ENCODE results near the gene GALNS. TPM values are rescaled to one million over a fixed set of nuclear protein-coding genes. Genes with fewer than 3 reads are reported as not detected.

Gene GALNS
- total and polyA plus RNA-seq, 2 donors (not counting 3 experiments of a cell fraction or from before 2014, with no cell fraction given), result 21.8 to 40.2 TPM

- Histone ChIP-seq H3K27me3 (ENCODE audit: control insufficient read depth in 2 of 2, insufficient read depth in 2 of 2, low read length in 2 of 2) (no peaks in the 10 kb centered on the region), H3K79me2 (ENCODE audit: control insufficient read depth, insufficient read depth, low read length) (no peaks in the 10 kb centered on the region), H3K27ac (ENCODE audit: insufficient read depth, low read depth, low read length) (no peak overlapping the region), H3K9ac (replicated peaks; ENCODE audit: extremely low read depth, insufficient read depth, low read length) (no peak overlapping the region), H3K9me3 (replicated peaks; ENCODE audit: control insufficient read depth, insufficient read depth, low read length) (no peaks in the 10 kb centered on the region), H3K9me1 (replicated peaks; ENCODE audit: control insufficient read depth, extremely low read depth, insufficient read depth, low read length) (no peaks in the 10 kb centered on the region), H4K20me1 (replicated peaks; ENCODE audit: control insufficient read depth, extremely low read depth, insufficient read depth, low read length) (no peaks in the 10 kb centered on the region), H2AFZ (ENCODE audit: low read depth, low read length) (no peak overlapping the region), H3K4me1 (ENCODE audit: control insufficient read depth, extremely low read depth, insufficient read depth, low read length) (no peaks in the 10 kb centered on the region), H3K36me3 (ENCODE audit: control insufficient read depth in 2 of 2, extremely low read depth in 1 of 2, insufficient read depth in 2 of 2, low read length in 2 of 2) (no peaks in the 10 kb centered on the region), H3K4me2 (ENCODE audit: insufficient read depth, low read length) (no peak overlapping the region), H3K4me3 (replicated peaks in 1 of 3; ENCODE audit: insufficient read depth in 1 of 3, low read depth in 1 of 3, low read length in 3 of 3) (no peak overlapping the region)
- intact Hi-C loops (cut with micrococcal nuclease) (no loop called here), dilution Hi-C loops (cut with MboI; ENCODE audit: extremely low pct_ligation_motif_present, low sequenced_read_pairs) (no loop called here)
- TF ChIP-seq MYC (IDR thresholded peaks at IDR 0.05; ENCODE audit: low read depth, low read length), result no peak
- CTCF ChIA-PET, result no interaction called here
- FAIRE-seq, result no peak
- DNase-seq (ENCODE audit: low read depth, low spot score), result no peak
- POLR2A ChIA-PET, result no interaction called here
- BruUV-seq (replicated peaks), result no TSS peak
Measured at GRCh38 chr16:88884569-88885271, 28.0 kb upstream of the GALNS start.

- Histone ChIP-seq H3K4me1 (ENCODE audit: control insufficient read depth, extremely low read depth, insufficient read depth, low read length) (no peaks in the 10 kb centered on the region), H3K36me3 (ENCODE audit: control insufficient read depth in 2 of 2, extremely low read depth in 1 of 2, insufficient read depth in 2 of 2, low read length in 2 of 2) (no peaks in the 10 kb centered on the region), H2AFZ (ENCODE audit: low read depth, low read length) (no peak overlapping the region), H3K9me1 (replicated peaks; ENCODE audit: control insufficient read depth, extremely low read depth, insufficient read depth, low read length) (no peaks in the 10 kb centered on the region), H3K4me2 (ENCODE audit: insufficient read depth, low read length) (no peak overlapping the region), H3K9me3 (replicated peaks; ENCODE audit: control insufficient read depth, insufficient read depth, low read length) (no peaks in the 10 kb centered on the region), H3K27ac (ENCODE audit: insufficient read depth, low read depth, low read length) (no peak overlapping the region), H3K27me3 (ENCODE audit: control insufficient read depth in 2 of 2, insufficient read depth in 2 of 2, low read length in 2 of 2) (no peaks in the 10 kb centered on the region), H3K9ac (replicated peaks; ENCODE audit: extremely low read depth, insufficient read depth, low read length) (no peak overlapping the region), H3K79me2 (ENCODE audit: control insufficient read depth, insufficient read depth, low read length) (no peaks in the 10 kb centered on the region), H4K20me1 (replicated peaks; ENCODE audit: control insufficient read depth, extremely low read depth, insufficient read depth, low read length) (no peaks in the 10 kb centered on the region), H3K4me3 (replicated peaks in 1 of 3; ENCODE audit: insufficient read depth in 1 of 3, low read depth in 1 of 3, low read length in 3 of 3) (no peak overlapping the region)
- DNase-seq (ENCODE audit: low read depth, low spot score) (no peak), FAIRE-seq (no peak)
- no peak for TF ChIP-seq MAX (IDR thresholded peaks at IDR 0.05; ENCODE audit: insufficient read depth, insufficient read length)
- no peak for TF ChIP-seq FOS (IDR thresholded peaks at IDR 0.05; ENCODE audit: borderline replicate concordance, insufficient read depth, low read length)
- TF ChIP-seq JUN (IDR thresholded peaks at IDR 0.05; ENCODE audit: borderline replicate concordance, insufficient read depth, insufficient read length, low read depth), result no peak
- TF ChIP-seq GATA2 (IDR thresholded peaks at IDR 0.05; ENCODE audit: insufficient read depth, insufficient read length, low read depth, low read length), result no peak
- no peak for TF ChIP-seq MYC (IDR thresholded peaks at IDR 0.05; ENCODE audit: low read depth, low read length)
- no peak for TF ChIP-seq CTCF (IDR thresholded peaks at IDR 0.05; ENCODE audit: extremely low read depth in 1 of 2, insufficient read depth in 1 of 2, low read depth in 1 of 2, low read length in 2 of 2)
- no peak for TF ChIP-seq POLR2A (IDR thresholded peaks at IDR 0.05; ENCODE audit: low read depth, low read length)
- TF ChIP-seq POLR2AphosphoS5 (IDR thresholded peaks at IDR 0.05; ENCODE audit: insufficient read depth, low read depth, low read length), result no peak
- no peak for TF ChIP-seq EZH2 (IDR thresholded peaks at IDR 0.05; ENCODE audit: borderline replicate concordance, low read depth, low read length, severe bottlenecking)
- intact Hi-C loops (cut with micrococcal nuclease), result no loop called here
- dilution Hi-C loops (cut with MboI; ENCODE audit: extremely low pct_ligation_motif_present, low sequenced_read_pairs), result no loop called here
- POLR2A ChIA-PET, result no interaction called here
- CTCF ChIA-PET, result no interaction called here
- BruUV-seq (replicated peaks), result no TSS peak
Measured at GRCh38 chr16:88883946-88884345, 27.2 kb upstream of the GALNS start.
